ENCODE results near the gene TMEM54.

- no peak for TF ChIP-seq CTCF (IDR thresholded peaks at IDR 0.05; ENCODE audit: insufficient read depth, low read length)
- TF ChIP-seq POLR2AphosphoS5 (IDR thresholded peaks at IDR 0.05; ENCODE audit: low read depth), result no peak
- no peak for TF ChIP-seq REST (IDR thresholded peaks at IDR 0.05; ENCODE audit: insufficient replicate concordance, low read depth)
- no peak for TF ChIP-seq GABPA (IDR thresholded peaks at IDR 0.05; ENCODE audit: low read depth)
Observed at GRCh38 chr1:32888677-32889420, 12.3 kb downstream of the TMEM54 start.
